Hypothalamus (tissue), 51 donors: ENCODE data around the gene ADRA2C.

Experiments used
- DNase-seq, 51 donors: peaks; one replicate each; lab custom pipeline; 2025; lab: John Stamatoyannopoulos, UW

ADRA2C gene

DNA sequence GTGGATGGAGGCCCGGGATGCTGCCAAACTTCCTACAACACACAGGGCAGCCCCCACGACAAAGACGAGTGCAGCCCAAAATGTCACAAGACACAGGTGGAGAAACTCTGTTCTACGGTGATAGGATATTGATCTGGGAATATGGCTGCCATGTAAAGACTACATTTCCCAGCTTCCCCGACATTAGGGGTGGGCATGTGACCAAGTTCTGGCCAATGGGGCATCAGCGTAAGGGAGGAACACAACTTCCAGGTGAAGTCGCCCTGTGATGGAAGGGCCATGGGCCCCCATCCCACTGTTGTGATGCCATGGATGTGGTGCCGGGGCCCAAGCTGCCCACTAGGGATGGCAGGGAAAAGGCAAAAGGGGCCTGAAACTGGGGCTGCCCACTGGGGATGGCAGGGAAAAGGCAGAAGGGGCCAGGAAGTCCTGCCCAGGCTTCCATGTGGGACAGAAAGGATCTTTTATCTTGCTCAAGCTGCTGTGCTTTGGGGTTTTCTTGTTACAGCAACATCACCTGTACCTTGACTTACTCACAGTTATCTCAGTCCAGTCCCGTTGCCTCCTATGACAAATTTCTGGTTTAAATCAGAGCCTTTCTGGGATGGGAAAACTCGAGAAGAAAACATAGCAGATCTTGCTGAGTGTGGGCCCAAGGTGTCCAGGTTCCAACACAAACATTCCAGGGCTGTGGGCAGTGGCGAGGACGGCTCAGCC, 9.7 kb upstream of the ADRA2C start:
- DNase-seq, result no peak

DNA sequence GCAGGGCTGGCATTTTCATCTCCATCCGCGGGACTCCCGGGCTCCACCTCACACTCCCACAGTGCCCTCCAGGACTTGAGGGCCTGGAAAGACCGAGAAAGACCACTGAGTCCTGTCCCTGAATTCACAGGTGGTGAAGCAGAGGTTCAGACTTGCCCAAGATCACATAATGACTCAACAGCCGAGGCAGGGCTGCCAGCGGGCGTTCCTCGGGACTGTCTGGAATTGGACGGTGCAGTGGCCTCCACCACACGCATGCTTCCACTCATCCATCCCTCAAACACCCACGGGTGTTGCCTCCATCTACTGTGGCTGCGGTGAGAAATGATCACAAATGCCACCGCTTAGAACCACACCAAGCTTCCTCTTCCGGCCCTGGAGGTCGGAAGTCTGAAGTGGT, 6.9 kb upstream of the ADRA2C start:
- no peak for DNase-seq

DNA sequence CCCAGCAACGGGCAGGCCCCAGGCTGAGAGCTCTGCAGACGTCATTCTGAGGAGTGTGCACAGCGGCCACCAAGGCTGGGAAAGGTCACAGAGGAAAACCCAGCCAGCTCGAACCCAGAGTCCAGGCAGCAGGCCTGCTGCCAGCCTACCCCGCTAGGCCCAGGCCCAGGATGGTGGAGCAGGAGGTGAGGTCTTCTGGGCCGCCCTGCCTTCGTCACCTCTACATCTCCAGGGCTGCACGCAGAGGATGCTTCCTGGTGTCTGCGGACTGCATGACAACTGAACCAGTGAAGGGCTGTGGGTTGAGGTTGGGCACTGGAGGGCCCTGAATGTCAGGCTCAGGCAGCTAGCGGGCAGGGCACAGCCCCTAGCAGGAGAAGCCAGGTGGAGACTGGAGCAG, 5.8 kb upstream of the ADRA2C start:
- DNase-seq, result no peak

DNA sequence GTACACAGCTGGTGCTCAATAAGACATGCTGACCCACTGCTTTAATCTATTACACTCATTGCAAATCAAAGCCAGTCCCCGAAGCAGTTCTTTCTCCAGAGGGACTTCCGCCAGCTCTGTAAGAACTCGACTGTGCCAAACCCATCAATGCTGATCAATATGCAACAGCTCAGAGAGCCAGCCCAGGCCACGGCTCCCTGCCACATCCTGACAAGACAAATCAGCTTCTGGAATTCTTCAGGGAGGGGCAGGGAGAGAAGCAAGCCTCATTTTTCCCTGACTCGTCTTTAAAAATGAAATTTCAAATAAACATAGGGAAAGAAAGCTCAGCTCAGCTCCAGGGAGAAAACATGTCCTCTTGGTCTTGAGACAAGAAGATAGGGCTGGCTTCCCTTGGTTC, 5.3 kb upstream of the ADRA2C start:
- DNase-seq, result no peak

DNA sequence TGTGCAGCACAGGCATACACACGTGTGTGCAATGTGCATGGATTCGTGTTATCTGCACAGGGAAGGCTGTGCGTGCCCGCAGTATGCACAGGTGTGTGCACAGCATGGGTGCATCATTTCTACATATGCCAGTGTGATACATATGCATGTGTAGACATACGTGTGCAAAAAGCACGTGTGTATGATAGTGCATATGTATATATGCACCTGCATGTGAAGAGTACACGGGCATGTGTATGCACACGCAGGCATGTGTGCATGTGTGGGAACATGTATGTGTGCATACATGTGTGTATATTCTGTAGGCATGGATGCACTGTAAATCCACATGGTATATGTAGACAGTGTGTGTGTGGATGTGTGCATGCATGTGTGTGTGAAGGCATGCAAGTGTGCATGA, 3.9 kb upstream of the ADRA2C start:
- DNase-seq, result no peak

DNA sequence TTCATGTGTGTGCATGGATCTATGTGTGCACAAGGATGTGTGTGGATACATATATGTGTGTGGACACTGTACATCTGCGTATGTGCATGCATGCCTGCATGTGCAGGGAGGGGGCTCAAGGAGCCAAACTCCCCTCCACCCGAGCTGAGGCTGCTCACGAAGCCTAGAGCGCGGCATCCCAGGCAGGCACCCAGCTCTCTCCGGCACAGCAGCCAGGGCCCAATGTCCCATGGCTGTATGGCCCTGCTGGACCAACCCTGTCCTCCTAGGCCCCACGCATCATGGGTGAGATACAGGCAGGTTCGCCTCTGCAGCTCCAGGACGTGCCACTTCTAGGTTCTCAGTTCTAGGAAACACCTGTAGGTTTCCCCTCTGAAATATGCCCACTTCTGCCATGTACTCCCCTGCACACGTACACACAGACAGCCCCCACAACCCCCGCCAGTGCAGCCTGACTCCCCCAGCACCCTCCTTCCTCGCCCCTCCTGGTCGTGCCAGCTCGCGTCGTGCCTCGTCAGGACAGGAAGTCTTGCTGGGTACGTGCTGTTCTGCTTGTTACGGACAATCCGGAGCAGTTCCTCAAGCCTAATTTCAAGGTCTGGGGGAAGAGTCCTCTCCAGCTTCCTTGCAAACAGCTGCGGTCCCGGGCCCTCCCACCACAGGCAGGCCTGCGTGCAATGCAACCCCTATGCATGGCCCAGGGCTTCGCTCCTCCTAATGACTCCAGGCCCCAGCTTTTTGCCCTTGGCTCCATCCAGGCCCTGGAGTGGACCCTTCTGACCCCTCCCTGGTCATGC, 3.2 kb upstream of the ADRA2C start:
- DNase-seq, result peak in 1 of 51 donors; percentile 30

DNA sequence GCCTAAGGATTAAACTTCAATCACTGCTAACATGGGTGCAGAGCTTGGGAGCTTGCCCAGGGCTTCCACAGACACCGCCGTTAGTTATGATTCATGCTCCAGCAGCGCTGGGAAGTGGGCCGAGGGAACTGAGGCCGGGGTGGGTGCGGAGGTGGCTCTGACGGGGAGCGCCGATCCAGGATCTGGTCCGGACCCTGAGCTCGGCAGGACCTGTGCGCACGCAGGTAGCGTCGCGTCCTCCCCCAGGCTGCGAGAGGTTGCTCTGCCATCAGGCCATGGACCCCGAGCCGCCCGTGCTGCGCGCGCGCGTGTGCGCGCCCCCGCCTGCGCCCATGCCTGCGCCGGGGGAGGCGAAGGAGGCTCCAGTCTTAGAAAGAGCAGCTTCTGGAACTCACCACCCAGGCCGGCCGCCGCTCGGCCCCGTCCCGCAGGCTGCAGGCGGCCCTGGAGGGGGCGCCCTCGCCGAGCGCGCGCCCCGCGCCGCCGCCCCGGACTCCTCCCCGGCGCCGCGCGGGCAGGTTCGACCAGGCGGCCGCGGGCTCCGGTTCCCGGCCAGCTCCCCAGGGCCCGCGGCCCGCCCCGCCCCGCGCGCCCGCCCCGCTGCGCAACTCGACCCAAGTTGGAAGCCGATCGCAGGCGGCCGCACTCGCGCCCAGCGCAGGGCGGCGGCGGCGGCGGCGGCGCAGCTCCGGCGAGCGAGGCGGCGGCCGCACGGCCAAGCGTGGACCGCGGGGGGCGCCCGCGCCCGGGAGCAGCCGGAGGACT, 732 bp upstream of the ADRA2C start:
- peak in 9 of 51 donors; percentile 11 to 67 (median 37) for DNase-seq

DNA sequence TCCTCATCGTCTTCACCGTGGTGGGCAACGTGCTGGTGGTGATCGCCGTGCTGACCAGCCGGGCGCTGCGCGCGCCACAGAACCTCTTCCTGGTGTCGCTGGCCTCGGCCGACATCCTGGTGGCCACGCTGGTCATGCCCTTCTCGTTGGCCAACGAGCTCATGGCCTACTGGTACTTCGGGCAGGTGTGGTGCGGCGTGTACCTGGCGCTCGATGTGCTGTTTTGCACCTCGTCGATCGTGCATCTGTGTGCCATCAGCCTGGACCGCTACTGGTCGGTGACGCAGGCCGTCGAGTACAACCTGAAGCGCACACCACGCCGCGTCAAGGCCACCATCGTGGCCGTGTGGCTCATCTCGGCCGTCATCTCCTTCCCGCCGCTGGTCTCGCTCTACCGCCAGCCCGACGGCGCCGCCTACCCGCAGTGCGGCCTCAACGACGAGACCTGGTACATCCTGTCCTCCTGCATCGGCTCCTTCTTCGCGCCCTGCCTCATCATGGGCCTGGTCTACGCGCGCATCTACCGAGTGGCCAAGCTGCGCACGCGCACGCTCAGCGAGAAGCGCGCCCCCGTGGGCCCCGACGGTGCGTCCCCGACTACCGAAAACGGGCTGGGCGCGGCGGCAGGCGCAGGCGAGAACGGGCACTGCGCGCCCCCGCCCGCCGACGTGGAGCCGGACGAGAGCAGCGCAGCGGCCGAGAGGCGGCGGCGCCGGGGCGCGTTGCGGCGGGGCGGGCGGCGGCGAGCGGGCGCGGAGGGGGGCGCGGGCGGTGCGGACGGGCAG, 792 bp downstream of the ADRA2C start:
- DNase-seq, result no peak

DNA sequence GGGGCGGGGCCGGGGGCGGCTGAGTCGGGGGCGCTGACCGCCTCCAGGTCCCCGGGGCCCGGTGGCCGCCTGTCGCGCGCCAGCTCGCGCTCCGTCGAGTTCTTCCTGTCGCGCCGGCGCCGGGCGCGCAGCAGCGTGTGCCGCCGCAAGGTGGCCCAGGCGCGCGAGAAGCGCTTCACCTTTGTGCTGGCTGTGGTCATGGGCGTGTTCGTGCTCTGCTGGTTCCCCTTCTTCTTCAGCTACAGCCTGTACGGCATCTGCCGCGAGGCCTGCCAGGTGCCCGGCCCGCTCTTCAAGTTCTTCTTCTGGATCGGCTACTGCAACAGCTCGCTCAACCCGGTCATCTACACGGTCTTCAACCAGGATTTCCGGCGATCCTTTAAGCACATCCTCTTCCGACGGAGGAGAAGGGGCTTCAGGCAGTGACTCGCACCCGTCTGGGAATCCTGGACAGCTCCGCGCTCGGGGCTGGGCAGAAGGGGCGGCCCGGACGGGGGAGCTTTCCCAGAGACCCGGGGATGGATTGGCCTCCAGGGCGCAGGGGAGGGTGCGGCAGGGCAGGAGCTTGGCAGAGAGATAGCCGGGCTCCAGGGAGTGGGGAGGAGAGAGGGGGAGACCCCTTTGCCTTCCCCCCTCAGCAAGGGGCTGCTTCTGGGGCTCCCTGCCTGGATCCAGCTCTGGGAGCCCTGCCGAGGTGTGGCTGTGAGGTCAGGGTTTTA, 1.5 kb downstream of the ADRA2C start:
- no peak for DNase-seq

DNA sequence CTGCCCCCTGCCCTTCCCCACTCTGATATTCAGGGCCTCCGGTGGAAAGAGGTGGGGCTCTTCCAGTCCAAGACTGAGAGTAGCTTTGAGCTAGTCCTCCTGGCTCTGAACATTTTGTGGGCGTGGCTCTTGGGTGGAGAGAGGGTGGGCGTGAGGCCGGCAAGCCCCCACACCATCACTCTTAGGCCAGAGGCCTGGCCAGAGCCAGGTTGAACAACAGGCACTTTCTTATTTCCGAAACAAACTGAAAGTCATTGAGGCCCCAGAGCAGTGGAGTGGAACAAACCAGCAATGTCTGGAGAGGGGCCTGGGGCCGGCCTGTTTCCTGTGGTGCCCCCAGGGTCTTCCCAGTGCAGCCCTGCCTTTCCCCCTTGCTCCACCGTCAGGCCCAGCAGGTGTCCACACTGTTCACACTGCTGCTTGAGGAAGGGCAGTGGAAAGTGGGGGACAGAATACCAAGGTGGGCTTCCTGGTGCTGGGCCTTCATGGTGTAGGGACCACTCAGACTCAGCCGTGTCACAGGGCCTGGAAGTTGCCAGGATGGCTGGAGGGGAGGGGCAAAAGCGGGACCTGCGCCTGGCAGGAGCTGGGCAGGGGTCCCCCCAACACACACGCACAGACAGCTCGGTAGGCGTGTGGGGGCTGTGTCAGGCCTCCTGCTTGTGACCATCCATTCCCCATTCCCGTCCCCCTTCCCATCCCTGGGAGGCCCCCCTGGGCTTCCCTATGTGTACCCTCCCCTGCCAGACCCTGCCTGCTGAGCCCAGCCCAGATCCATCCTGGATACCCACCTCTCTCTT, 2.9 kb downstream of the ADRA2C start:
- DNase-seq, result no peak

DNA sequence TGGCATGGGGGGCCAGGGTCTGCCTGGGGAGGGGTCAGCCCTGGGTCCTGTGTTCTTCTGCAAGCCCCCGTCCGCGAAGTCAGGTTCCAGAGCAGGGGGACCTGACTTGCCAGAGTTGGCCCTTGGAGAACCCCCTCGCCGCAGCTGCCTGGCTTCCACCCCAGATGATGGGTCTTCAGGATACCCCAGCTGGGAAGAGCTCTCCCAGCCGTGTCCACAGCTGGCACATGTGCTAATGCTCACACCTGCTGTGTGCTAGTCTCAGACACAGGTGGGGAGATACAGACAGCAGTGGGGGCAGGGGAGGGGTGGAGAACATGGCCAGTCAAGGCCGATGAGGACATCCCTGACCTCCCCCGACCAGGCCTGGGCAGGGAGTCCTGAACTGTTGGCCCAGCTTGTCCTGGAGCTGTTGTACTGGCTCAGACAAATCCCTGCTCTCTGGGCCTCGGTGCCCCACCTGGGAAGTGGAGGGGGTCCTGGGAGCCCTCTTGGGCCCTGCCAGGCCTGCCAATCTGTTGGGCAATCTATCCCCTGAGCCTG, 3.5 kb downstream of the ADRA2C start:
- DNase-seq, result no peak

DNA sequence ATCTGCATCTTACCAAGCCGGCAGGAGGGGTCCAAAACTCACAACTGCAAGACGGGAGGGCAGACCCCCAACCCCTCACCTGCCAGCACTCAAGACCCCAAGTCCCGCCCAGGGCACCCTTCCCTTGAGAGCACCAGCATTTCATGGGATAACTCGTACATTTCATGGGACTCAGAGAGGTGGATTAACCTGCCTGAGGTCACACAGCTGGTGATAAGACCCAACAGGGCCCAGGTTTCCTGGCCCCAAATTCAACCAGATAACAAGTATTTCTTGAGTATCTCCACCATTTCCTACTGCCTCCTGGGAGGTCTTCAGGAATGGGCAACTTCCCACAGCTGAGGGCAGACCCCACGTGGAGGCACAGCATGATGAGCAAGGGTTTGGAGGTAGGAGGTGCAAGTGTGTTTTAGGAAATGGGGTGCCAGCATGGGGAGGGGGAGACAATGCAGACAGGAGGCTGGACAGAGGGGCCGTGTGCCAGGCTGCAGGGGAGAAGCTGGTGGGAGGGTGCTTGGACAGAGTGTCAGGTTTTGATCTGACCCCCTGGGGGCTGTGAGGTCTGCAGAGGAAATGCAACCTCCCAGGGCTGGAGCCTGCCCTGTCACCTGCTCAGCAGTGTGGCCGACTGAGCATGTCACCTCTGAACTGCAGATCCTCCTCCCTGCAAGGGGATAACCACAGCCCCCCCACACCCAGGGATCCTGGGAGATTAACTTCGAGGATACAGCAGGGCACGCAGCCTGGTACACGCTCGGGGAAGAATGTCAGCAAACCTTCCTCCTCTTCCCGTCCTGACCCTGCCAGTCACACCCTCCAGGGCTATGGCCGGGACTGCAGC, 4.4 kb downstream of the ADRA2C start:
- DNase-seq, result no peak

DNA sequence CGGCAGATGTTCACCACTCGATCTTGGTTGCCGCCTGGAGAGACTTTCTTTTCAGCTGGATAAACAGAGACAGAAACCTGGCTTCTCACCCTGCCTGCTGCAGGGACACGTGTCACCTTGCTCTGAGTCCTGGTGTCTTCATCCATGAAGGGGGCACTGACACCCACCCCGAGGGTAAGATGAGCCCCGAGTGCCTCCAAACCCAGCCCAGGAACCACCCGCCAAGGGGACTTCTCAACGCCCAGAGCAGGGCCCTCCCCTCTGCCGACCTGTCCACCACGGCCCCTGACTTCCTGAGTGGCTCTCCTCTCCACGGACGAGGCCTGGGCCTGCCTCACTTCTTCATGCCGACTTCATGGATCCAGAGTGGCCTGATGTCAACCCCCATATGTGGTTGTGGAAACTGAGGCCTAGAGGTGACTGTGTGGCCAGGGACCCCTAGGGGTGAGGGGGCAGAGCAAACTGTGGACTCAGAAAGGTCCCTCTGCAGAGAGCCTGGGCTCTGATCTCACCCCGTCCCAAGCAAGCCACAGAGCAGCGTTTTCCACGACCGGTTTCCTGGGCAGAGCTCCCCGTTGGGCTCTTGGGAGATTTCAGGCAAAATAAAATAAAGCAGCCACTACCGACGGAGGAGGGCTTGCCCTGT, 5.1 kb downstream of the ADRA2C start:
- DNase-seq, result no peak

DNA sequence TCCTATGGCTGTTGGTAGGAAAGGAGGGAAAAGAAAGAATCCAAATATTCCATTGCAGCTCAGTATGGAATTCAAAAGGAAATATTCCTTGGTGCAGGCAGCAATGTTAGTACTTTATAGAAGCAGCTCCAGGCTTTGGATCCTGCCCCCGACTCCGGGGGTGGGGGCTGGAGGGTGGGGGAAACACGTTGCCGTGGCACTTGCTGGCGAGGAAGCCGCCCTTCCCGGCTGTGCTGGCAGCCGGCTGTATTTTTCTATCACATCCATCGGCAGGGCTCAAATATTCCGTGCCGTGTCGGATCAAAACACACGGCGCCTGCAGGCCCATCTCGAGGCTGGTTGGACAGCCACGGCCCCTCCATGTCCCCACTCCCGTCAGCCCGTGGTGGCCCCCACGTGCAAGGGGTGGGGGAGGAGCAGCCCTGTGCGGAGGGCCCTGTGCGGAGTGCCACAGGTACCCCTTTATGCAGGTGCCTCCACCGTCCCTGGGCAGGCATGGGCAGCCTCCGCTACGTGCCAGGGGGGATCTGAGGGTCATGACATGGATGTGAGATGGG, 5.8 kb downstream of the ADRA2C start:
- peak in 4 of 51 donors; percentile 20 to 28 (median 25) for DNase-seq

DNA sequence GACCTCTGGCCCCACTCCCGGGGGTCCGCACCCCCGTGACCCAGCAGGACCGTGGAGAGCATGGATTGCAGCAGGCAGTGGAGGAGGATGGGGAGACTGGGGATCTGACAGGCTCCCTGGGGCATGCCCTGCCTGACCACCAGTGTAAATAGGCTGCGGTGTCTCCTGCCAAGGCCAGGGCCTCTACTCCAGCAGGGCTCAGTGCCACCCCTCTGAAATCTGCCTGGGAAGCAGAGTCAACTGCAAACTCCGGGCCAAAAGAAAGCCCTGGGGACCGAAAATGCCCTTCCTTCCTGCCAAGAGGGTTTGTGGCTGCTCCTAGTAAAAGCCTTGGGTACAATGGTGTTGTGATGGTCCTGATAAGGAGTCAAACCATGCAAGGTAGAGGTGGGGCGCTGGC, 6.4 kb downstream of the ADRA2C start:
- DNase-seq, result no peak

DNA sequence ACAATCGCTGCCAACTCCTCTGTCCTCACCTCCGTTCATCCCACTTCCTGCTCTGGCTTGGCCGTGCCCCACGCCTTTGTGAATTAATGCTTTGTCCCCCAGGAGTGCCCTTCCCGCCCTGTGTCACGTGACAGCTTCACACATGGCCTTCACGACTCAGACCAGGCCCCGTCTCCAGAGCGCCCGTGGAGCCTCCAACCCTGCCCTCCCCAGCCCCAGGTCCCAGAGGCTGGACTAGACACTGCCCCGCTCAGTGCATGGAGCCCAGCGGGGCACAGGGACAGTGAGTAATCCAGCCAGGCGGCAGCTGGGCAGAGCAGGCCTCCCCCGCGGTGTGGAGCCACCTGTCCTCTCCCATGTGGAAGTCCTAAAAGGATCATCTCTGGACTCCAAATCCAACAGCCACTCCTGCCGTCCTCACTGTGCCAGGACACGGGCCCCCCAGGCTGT, 7.4 kb downstream of the ADRA2C start:
- DNase-seq, result peak in 1 of 51 donors; percentile 20
